ENCODE results near the gene HTR7.

Gene HTR7

GRCh38 chr10:90806677-90807076 lies 51.2 kb downstream of the HTR7 start:
- TF ChIP-seq, protein P1, sequence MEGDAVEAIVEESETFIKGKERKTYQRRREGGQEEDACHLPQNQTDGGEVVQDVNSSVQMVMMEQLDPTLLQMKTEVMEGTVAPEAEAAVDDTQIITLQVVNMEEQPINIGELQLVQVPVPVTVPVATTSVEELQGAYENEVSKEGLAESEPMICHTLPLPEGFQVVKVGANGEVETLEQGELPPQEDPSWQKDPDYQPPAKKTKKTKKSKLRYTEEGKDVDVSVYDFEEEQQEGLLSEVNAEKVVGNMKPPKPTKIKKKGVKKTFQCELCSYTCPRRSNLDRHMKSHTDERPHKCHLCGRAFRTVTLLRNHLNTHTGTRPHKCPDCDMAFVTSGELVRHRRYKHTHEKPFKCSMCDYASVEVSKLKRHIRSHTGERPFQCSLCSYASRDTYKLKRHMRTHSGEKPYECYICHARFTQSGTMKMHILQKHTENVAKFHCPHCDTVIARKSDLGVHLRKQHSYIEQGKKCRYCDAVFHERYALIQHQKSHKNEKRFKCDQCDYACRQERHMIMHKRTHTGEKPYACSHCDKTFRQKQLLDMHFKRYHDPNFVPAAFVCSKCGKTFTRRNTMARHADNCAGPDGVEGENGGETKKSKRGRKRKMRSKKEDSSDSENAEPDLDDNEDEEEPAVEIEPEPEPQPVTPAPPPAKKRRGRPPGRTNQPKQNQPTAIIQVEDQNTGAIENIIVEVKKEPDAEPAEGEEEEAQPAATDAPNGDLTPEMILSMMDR (conservative IDR thresholded peaks at IDR 0.05; ENCODE audit: low read depth, low read length), result no peak
- DNase-seq (ENCODE audit: low read depth), result no peak
- H3K4me3 ChIP-seq (ENCODE audit: low read length), result no peak overlapping the region

DNA sequence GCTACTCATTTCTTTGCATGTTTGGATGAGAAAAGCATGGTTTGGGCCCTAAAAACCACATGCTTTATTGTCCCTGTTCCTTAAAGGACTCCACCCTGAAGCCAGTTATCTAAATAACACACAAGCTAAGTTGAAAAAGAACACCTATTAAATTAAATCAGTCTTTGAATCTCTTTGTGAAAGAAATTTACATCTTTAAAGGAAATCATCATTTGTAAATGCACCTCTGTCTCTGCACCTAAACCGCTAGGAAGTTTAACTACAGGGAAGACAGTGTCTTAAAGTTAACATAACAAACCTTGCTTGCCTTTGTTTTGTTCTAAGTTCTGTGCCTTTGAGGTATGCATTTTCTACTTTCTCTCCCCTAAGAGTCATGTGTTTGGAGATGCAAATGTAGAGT lies 52.6 kb downstream of the HTR7 start:
- TF ChIP-seq, protein P1 (conservative IDR thresholded peaks at IDR 0.05; ENCODE audit: low read depth, low read length), result no peak
- DNase-seq (ENCODE audit: low read depth), result no peak
- no peak overlapping the region for H3K4me3 ChIP-seq (ENCODE audit: low read length)

GRCh38 chr10:90804354-90804753 lies 53.5 kb downstream of the HTR7 start:
- H3K4me3 ChIP-seq (ENCODE audit: low read length), result no peak overlapping the region
- TF ChIP-seq, protein P1 (conservative IDR thresholded peaks at IDR 0.05; ENCODE audit: low read depth, low read length), result no peak
- DNase-seq (ENCODE audit: low read depth), result no peak

DNA sequence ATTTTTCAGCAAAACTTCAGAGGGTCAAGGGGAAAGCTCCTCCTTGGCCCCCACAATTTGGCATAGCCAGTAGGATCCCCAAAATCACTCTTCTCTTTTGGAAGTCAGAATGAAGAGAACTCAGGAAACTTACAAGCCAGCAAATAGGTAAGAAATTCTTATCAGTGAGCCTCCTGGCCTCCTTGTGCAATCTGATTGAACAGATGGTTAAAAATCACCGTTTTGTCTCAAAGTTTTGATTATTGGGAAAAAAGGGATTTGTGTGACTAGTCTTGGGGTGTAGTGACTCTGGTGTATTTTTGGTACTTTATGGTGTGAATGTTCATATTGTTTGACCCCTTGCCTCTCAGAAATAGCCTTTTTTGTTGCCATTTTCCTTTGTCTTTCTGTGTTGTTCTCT lies 56.2 kb downstream of the HTR7 start:
- DNase-seq (ENCODE audit: low read depth), result no peak
- no peak overlapping the region for H3K4me3 ChIP-seq (ENCODE audit: low read length)
- TF ChIP-seq, protein P1 (conservative IDR thresholded peaks at IDR 0.05; ENCODE audit: low read depth, low read length), result no peak

GRCh38 chr10:90800232-90800796 lies 57.5 kb downstream of the HTR7 start:
- TF ChIP-seq, protein P1 (conservative IDR thresholded peaks at IDR 0.05; ENCODE audit: low read depth, low read length), result no peak
- no peak overlapping the region for H3K4me3 ChIP-seq (ENCODE audit: low read length)
- DNase-seq (ENCODE audit: low read depth), result no peak

DNA sequence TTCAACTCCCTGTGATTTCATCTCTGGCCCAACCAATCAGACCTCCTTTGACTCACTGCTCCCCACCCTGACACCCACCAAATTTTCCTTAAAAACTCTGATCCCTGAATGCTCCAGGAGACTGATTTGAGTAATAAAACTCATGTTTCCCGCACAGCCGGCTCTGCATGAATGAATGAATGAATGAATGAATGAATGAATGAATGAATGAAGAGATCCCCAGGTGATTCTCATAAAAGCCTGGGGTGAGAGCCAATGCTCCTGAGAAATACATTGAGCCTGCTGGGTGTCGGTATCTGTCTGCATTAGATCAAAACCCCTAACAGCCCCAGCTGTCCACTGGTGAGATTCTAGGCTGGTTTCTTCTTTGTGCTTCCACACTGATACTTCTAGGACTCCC lies 58.7 kb downstream of the HTR7 start:
- TF ChIP-seq, protein P1 (conservative IDR thresholded peaks at IDR 0.05; ENCODE audit: low read depth, low read length), result no peak
- no peak for DNase-seq (ENCODE audit: low read depth)
- no peak overlapping the region for H3K4me3 ChIP-seq (ENCODE audit: low read length)

DNA sequence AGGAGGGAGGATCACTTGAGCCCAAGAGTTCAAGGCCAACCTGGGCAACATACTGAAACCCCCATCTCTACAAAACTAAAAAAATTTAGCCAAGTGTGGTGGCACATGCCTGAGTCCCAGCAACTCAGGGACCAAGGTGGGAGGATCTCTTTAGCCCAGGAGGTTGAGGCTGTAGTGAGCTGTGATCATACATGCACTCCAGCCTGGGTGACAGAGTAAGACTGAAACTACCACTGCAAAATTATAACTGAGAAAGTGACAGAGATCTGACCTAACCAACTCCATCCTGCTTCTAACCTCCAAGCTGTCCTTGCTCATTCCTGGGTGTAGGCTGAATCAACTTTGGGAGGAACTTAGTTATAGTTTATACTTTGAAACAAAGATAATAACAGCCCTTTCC lies 59.4 kb downstream of the HTR7 start:
- TF ChIP-seq, protein P1 (conservative IDR thresholded peaks at IDR 0.05; ENCODE audit: low read depth, low read length), result no peak
- H3K4me3 ChIP-seq (ENCODE audit: low read length), result no peak overlapping the region
- no peak for DNase-seq (ENCODE audit: low read depth)
